Stimulated activated CD8-positive, alpha-beta memory T cell treated with anti-CD3 and anti-CD28 coated beads, Interleukin-2, amount 100 ng/mL, for 48 hours (primary cell): ENCODE results near the gene MRPS34.

Experiments
- DNase-seq, 2 donors: peaks; one replicate each; pipeline ENCODE4 v3.0.0-alpha.2; 2020; ENCODE audit warnings: low read depth in 2 of 2

The MRPS34 gene

DNA sequence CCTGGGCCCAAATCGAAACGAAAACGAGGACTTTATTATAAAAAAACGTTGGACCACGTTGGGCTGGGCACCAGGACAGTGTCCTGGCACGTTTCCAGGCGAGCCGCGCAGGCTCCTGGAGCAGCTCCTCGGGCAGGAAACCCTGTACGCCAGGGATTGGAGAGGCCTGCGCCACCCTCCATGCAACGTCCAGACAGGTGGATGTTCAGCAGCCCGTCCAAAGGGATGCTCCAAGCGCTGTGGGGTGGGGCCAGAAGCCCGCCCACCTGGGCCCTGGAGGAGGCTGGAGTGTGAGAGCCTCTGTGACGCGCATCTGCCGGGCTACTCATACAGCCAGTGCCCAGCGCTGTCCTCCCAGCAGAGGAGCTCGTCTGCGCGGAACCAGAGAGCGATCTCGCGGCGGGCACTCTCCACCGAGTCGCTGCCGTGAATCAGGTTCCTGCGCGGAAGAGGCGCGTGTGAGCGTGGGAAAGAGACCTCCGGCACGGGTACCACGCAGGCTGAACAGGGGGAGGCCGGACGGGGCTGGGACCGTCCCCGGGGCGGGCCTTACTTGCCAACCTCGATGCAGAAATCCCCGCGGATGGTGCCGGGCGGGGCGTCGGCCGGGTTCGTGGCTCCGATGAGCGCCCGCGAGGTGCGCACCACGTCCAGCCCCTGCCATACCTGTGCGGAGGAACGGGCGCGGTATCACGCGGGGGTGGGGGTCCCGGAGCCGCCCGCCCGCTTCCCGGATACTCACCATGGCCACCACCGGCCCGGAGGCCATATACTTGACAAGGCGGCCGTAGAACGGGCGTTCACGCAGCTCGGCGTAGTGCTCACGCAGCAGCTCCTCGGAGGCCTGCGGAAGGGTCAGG is 2.4 kb downstream of the MRPS34 start:
- DNase-seq, result peak; percentile 32 to 60

- no peak for DNase-seq
Observed at GRCh38 chr16:1769402-1770300, 3.3 kb downstream of the MRPS34 start.

DNA sequence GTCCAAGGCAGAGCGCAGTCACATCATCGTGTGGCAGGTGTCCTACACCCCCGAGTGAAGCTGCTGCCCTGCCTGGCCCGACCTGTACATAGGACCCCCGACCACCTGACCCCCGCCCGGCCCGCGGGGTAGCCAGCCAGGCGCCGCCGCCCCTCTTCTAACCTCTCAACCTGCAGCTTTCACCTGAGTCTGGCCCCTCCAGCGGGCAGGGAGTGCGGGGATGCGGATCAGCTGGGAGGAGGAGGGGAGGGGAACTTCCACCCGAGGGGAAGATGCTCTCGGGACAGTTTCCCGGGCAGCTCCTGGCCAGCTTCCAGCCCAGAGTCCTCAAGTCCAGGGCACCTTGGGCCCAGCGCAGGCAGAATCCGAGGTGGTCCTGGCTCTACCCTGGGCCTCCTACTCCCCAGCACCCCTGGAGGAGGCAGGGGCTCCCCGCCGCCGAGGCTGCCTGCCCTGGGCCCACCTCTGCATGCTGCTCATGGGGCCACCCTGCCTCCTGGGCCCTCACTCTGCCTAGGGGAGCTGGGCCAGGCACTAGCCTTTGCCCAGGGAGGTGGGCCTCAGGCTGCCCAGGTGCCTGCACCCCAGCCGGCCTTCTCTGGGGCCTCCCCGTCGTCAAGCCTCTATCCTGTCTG is 4.0 kb downstream of the MRPS34 start:
- DNase-seq, result no peak

DNA sequence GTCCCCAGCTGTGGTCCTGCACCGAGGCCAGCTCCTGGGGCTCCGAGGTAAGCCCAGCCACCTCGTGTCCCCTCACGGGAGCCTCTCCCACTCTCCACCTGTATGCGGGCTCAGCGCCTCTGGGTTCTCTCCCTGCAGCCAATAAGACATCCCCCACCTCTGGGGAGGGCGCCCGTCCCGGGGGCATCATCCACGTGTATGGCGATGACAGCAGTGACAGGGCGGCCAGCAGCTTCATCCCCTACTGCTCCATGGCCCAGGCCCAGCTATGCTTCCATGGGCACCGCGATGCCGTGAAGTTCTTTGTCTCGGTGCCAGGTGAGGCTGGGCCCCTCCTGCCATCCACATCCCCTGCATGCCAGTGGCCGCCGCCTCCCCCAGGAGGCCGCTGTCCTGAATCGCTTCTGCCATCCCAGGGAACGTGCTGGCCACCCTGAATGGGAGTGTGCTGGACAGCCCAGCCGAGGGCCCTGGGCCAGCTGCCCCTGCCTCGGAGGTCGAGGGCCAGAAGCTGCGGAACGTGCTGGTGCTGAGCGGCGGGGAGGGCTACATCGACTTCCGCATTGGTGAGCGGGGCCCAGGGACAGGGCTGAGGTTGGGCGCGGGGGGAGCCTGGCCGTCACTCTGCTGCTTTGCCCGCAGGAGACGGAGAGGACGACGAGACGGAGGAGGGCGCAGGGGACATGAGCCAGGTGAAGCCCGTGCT is 4.7 kb downstream of the MRPS34 start:
- DNase-seq, result no peak

DNA sequence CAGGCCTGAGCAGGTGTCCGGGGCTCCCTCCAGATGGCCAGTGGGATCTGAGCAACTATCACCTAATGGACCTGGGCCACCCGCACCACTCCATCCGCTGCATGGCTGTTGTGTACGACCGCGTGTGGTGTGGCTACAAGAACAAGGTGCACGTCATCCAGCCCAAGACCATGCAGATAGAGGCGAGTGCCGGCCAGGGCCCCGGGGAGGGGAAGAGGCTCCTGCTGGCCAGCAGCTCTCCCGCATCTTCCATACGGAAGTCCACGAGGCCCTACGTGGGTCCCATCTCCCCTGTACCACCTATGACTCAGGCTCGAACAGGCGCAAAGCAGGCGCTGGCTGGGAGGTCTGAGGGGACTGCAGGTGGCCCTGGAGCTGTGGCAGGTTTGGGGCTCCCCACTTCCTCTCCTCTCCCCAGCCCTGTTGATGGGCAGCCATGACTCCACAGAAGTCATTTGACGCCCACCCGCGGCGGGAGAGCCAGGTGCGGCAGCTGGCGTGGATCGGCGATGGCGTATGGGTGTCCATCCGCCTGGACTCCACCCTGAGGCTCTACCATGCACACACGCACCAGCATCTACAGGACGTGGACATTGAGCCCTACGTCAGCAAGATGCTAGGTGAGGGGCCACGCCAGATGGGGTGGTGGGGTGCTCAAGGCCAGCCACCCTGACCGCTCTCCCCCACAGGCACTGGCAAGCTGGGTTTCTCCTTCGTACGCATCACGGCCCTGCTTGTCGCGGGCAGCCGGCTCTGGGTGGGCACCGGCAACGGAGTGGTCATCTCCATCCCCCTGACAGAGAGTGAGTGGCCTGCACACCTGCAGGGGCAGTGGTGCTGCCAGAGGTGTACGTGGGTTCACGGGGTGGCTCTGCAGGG is 5.6 kb downstream of the MRPS34 start:
- DNase-seq, result no peak

DNA sequence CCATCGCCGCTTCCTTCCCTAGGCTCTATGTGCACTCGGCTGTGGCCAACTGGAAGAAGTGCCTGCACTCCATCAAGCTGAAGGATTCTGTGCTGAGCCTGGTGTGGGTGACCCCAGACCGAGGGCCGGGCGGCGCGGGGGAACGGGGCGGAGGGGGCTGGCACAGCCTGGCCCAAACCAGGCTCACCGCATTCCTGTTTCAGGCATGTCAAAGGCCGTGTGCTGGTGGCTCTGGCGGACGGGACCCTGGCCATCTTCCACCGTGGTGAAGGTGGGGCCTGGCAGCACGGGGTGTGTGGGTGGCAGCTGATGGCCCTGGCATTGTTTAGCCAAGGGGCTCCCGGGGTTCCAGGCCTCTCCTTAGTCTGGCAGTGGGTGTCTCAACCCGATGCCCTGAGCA is 6.2 kb downstream of the MRPS34 start:
- DNase-seq, result no peak

DNA sequence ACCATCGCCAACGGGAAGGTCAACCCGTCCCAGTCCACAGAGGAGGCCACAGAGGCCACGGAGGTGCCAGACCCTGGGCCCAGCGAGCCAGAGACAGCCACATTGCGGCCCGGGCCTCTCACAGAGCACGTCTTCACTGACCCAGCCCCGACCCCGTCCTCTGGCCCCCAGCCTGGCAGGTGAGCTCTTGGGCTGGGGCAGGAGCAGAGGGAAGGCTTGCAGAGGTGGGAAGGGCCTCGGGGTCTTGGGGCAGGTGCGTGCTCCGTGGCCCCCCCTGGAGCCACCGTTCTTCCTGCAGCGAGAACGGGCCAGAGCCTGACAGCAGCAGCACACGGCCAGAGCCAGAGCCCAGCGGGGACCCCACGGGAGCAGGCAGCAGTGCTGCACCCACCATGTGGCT is 6.7 kb downstream of the MRPS34 start:
- no peak for DNase-seq

DNA sequence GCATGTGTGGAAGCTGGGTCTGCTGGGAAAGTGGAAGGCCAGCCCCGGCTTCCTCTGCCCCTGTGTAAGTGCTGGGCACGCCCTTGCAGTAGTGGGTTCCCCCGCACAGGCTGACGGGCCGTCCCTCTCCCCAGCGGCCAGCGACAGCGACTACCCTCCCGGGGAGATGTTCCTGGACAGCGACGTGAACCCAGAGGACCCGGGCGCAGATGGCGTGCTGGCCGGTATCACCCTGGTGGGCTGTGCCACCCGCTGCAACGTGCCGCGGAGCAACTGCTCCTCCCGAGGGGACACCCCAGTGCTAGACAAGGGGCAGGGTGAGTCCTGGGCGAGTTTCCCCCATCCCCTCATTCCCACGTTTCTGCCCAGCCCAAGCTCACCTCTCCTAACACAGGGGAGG is 7.1 kb downstream of the MRPS34 start:
- no peak for DNase-seq

- DNase-seq, result no peak
Observed at GRCh38 chr16:1764971-1765370, 8.0 kb downstream of the MRPS34 start.

DNA sequence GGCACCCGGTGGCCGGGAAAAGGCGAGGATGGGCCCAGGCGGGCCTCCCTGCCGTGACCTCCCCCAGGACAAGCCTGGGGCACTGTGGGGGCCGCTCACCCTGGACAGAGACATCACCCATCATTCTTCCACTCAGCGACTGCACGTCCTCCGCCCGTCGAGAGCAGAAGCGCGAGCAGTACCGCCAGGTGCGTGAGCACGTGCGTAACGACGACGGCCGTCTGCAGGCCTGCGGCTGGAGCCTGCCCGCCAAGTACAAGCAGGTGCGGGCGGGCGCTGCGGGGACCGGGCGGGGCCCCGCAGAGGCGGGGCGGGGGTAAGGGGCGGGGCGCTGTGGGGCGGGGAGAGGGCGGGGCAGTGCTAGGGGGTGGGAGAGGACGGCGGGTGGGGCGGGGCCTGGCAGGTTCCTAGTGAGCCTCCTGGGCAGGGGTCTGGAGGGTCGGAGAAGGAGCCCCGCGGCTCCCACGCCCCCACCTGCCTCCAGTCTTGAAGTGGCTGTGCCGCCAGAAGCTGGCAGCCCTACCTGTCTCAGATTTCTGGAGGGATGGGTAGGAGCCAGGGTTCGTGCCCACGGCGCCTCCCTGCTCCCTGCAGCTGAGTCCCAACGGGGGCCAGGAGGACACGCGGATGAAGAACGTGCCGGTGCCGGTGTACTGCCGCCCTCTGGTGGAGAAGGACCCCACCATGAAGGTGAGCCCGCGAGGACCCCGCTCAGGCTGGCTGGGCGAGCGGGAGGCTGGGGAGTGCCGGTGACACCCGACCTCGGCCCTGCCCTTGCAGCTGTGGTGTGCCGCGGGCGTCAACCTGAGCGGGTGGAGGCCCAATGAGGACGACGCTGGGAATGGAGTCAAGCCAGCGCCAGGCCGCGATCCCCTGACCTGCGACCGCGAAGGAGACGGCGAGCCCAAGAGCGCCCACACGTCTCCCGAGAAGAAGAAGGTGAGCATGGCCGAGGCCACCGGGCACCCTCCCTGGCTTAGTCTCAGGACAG is 9.1 kb downstream of the MRPS34 start:
- DNase-seq, result no peak

DNA sequence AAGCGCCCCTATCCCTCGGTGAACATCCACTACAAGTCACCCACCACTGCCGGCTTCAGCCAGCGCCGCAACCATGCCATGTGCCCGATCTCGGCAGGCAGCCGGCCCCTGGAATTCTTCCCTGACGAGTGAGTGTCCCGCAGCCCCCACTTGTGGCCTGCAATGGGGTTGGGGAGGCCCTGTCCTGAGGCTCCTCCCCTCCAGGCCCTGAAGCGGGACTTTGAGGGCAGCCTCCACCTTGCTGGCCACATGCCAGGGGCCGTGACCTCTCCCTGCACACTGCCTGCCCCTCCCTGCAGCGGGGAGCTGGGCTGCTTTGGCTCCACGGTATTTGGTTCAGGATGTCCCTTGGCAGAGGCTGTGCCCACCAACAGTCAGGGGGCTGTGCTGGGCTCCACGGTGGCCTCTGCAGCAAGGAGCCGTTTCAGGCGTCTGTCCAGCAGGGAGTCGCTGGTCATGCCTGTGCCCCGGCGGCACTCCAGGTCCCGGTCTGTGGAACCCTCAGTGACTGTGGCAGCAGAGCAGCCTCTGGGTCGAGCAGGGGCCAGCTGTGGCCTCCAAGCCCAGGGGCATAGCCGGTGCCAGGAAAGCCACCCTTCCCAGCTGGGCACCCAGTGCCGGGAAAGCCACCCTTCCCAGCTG is 9.9 kb downstream of the MRPS34 start:
- no peak for DNase-seq

DNA sequence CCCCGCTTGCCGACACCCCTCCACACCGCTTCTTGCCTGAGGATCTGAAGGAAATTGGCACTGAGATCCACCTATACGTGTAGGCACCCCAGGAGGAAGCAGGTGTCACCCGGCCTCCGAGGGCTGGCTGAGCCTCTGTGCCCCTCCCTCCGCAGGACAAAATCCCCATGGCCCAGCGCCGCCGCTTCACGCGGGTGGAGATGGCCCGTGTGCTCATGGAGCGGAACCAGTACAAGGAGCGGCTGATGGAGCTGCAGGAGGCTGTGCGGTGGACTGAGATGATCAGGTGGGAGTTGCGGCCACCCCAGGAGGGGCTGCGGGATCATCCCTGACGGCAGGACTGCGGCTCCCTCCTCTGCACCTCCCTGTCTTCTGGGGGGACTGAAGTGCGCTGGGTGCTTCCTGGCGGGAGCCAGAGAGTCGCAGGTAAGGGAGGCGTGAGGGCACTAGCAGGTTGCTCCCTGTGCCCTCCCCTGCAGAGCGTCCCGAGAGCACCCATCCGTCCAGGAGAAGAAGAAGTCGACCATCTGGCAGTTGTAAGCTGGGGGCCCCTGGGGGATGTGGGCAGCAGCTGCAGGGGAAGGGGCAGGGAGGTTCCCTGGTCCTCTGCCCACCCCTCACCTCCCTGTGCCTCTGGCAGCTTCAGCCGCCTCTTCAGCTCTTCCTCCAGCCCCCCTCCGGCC is 10.6 kb downstream of the MRPS34 start:
- DNase-seq, result no peak

DNA sequence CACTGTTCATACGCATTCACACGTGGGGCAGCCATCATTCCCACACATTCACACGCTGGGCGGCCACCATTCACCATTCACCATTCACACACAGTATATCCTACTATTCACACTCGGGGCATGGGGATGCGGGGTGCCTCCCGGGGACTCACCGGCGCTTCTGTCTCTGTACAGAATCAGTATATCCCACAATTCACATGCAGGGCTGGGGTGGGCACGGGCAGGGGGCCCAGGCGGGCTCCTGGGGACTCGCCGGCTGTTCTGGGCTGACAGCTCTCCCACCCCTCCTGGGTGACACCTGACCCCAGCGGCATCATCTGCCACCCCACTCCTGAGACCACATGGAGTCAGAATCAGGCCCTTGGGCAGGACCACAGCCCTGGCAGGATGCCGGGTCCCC is 11.2 kb downstream of the MRPS34 start:
- no peak for DNase-seq

DNA sequence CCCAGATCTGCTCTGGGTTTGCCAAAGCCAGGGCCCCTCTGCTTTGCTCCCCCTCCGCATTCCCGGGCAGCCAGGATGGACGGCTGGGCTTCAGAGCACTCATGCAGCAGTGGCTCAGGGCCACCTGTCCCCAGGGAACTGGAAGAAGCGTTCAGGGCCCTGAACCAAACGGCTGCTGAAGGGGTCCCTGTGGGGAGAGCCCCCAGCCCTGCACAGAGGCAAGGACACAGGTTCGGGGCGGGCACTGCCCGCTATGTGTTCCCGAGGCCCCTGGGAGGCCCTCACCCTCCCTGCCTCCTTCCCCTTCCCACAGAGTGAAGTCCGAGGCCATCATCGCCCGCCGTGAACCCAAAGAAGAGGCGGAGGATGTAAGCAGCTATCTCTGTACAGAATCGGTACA is 12.0 kb downstream of the MRPS34 start:
- no peak for DNase-seq

GRCh38 chr16:1759511-1759910 is 13.4 kb downstream of the MRPS34 start:
- DNase-seq, result no peak

DNA sequence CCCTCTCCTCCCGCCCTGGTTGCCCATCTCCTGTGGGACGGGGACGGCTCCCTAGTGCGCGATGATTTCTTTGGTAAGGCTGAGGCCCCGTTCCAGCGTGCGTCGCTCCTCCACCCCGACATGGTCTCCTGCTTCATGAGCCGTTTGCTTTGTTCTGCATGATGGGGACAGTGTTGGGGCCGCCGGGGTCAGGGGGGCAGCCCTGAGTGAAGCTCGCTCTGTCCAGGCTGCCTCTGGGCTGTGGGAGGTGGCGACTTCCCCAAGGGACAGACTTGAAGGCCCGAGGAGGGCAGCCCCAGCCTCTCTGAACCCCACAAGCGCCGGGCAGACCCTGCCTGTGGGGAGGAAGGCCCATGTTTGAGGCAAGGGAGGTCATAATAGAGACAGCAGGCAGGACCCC is 14.0 kb downstream of the MRPS34 start:
- no peak for DNase-seq

DNA sequence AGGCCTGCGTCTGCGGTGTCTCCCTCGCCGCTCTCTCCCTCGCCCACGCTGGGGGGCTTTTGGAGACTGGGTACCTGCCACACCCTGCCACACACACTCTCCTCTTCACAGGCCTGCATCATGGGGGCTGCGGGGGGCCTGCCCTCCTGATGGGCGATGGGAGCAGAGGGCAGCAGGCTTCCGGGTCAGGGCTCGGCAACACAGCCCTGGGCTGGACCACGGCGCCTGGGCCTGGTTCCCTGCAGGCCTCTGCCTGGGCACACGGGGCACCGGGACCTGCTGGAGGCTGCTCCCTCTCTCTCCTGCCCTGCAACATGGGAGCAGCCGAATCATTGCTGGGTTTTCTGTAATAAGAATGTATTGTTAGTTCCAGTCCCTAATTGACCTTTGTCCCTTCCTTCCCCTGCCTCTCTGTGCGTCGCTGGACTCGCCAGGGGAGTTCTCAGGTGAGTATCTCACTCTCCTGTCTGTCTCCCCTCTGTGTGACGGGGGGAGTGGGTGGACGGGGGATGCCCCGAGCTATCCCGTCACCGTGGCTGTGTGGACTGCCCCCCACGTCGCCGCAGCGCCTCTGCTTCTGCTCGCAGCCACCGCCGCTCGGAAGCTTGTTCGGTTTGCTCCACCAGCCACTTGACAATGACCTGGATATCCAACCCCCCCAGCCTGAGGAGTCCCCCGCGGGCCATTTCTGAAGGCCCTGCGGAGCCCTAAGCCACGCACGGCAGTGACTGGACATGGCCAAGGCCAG is 15.0 kb downstream of the MRPS34 start:
- DNase-seq, result no peak

DNA sequence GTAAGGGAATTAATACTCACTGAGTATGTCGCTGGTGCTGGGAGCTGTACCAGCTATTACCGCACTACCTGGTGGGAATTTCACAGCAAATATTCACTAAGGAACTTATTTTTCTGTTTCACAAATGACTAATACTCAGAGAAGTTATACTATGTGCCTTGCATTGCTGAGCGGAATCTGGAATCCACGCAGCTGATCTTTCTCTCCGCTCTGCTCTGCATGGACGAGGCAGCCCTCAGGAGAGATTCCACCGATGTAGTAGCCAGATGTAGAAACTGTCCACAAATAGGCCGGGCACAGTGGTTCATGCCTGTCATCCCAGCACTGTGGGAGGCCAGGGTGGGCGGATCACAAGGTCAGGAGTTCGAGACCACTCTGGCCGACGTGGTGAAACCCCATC is 18.7 kb downstream of the MRPS34 start:
- DNase-seq, result no peak
